Stimulated activated CD4-positive, alpha-beta T cell treated with anti-CD3 and anti-CD28 coated beads, Interleukin-2, amount 100 ng/mL, for 4 hours (primary cell): ENCODE data around the gene OTOP2.
"Not testable (repeated sequence)": the region's sequence is repeated elsewhere in the genome, so short reads cannot be mapped to it uniquely, and the experiment has no call there.

Experiments
- DNase-seq: peaks from one replicate; pipeline ENCODE4 v3.0.0-alpha.2; 2020; ENCODE audit warnings: low read depth

OTOP2 gene

GRCh38 chr17:74951680-74952421, 27.8 kb downstream of the OTOP2 start:
- DNase-seq = no peak

DNA sequence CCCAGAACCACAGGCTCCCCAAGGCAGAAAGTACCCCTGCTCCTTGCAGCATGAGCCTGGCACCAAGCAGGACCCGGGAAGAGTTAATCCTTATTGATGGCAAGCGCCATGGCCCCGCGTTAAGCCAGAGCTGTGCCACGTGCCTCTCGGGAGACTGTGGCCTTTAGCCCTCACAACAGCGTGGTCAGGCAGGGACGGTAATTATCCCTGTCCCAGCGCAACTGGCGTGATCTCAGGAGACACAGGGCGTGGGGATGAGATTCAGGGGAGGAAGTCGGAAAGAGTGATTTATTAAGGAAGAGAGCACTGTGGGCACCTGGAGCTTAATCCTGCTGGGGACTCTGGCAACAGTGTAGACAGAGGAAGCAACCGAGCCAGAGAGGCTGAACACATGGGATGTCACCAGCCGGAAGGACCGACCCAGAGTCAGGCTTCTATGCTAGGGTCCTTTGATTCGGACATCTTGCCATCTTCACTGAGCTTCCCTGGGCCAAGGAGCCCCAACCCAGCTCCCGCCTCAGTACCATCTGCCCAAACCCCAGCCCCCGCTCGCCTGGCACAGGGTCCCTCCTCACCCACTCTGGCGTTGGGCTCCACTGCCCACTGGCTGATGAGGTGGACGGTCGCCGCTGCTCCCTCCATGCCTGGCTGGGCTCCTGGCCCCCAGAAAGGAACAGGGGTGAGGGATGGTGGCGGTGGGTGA, 28.5 kb downstream of the OTOP2 start:
- DNase-seq = no peak

- DNase-seq = no peak
Measured at GRCh38 chr17:74953134-74953687, 29.1 kb downstream of the OTOP2 start.

DNA sequence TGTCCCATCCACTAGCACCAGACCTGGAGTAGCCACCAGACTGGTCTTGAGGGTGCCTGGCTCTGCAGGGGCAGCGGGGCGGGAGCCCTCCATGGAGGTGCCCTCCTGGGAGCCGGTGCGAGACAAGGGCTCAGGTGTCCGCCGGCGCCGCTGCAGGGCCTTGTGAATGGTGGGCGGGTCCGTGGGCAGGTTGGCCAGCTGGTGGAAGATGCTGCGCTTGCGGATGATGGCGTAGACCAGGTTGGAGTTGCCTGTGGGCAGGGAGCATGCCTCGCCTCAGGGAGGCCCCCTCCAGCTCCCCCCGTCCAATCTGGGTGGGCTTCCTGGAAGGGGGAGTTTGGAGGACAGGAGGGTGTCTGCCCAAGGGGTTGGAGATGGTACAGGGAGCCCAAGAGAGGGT, 30.0 kb downstream of the OTOP2 start:
- DNase-seq = no peak

DNA sequence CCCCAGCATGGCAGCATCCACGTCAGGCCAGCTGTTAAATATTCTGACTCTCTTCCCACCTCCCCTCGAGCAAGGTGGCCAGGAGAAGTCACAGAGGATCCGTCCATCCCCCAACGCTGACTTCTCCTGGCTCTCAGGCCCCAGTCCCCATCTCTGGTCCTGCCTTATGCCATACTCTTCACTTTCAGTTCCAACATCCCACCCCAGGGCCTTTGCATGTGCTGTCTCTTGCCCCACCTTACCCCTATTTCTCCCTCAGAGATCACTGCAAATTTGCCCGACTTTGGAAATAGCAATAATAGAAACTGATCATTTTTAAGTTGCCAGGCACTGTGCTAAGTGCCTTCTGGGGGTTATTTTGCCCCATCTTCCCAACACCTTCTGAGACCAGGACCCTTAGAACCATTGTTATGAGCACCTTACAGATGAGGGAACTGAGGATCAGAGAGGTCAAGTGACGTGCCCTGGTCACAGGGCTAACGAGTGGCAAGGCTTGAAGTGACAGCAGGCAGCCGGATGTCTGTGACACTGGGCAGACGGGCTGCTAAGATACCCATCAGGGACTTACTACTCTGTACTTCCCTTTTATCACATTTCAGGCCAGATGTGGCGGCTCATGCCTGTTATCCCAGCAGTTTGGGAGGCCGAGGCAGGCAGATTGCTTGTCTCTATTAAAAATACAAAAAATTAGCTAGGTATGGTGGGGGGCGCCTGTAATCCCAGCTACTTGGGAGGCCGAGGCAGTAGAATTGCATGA, 30.8 kb downstream of the OTOP2 start:
- no peak for DNase-seq

DNA sequence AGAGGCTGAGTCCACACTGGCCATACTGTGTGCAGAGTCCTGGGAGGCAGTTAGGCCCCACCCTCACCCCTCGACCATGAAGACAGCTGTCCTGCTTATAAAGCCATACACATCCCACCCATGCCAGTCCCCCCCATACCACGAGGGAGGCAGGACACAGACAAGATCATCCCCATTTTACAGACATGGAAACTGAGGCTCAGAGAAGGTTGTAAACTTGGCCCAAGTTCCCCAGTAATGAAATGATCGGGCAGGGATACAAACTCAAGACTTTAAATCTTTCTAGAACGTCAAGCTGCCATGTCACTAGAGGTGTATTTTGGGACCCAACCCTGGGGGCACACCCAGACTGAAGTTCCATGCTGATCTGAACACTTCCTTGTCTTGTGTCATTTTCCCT, 32.0 kb downstream of the OTOP2 start:
- DNase-seq = no peak

DNA sequence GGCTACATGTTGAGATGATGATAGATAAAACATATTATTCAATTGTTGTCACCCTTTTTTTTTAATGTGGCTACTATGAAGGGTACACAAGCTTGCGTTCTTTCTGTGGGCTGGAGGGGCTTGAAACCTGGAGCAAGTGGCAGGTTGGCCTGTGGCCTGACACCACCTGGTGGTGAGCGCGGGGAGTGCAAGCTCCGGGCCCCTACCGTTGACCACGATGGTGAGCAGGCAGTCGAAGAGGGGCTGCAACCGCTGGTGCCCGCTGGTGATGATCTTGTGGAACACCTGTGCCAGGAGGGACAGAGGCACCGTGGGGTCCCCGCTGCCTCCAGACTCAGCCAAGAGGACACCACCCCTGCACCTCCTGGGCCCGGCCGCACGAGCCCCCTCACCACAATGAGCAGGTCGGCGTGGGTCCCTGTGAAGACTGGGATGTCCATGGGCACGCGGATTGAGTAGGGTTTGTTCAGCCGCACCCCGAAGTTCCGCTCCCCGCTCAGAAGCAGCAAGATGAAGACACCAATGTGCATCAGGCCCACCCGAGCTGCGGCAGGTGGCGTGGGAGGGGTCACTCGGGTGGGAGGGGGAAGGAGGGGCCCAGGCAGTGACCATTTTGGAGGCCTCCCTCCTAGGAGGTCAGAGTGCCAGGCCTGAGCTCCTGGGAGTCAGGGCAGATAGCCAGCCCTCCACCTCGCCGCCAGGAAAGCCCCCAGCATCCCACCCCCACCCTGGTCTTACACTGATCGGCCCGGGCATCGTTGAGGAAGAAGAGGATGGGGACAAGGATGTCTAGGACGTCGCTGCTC, 34.1 kb downstream of the OTOP2 start:
- peak; percentile 63 for DNase-seq

GRCh38 chr17:74959826-74960515, 35.9 kb downstream of the OTOP2 start:
- DNase-seq = no peak

- peak; percentile 33 for DNase-seq
Measured at GRCh38 chr17:74960570-74961342, 36.7 kb downstream of the OTOP2 start.

- DNase-seq = peak; percentile 74
Measured at GRCh38 chr17:74961657-74962350, 37.7 kb downstream of the OTOP2 start.

DNA sequence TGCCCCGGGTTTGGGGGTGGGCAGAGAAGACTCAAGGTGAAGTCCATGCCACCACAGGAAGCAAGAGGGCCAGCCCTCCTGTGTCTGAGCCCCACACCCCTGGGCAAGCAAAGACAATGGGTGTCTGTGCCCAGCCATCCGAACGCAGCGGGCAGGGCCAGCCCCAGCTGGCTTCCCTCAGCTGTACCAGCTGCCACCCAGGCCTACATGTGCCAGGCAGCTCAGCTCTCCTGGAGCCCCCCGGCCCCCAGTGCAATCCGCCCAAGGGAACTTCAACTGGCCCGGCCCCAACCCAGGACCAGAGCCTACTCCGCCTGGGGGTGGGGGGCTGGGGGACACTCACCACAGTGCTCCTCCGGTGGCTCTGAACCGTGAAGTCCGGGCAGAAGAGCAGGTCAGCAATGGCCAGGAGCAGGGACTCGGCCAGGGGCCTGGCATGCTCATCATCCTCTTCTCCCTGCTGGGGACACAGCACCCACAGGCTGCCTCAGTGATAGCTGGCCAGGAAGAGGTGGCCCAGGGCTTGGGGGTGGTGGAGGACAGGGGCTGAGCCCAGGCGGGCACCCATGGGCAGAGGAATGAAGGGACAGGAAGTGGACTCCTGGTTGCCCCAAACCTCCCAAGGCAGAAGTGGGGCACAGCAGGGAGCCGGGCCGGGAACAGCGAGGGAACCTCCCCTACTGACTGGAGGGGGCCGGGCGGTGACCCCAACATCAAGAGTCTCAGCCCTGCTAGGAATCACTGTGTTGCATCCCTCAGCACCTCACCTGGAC, 38.7 kb downstream of the OTOP2 start:
- DNase-seq = no peak

DNA sequence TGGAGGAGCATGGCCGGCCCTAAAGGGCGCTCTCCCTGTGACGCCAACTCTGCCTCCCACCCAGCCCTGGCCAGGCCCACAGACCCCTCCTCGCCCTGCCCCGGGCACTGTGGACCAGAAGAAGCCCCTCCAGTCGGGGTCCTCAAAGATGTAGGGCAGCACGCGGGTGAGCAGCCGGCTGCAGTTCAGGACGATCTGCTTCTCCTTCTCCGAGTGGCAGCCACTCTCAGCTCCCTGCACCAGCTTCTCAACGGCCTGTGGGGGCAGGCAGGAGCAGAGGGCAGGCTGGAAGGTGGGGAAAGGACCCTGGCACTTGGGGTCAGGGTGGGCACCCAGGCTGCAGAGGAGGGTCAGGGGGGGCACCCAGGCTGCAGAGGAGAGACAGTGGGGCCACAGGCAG, 39.6 kb downstream of the OTOP2 start:
- no peak for DNase-seq

GRCh38 chr17:74964246-74964761, 40.2 kb downstream of the OTOP2 start:
- DNase-seq = no peak

GRCh38 chr17:74964988-74965622, 41.0 kb downstream of the OTOP2 start:
- DNase-seq = no peak

GRCh38 chr17:74968361-74968780, 44.3 kb downstream of the OTOP2 start:
- DNase-seq = no peak

GRCh38 chr17:74969501-74969900, 45.4 kb downstream of the OTOP2 start:
- DNase-seq = not testable (repeated sequence)

DNA sequence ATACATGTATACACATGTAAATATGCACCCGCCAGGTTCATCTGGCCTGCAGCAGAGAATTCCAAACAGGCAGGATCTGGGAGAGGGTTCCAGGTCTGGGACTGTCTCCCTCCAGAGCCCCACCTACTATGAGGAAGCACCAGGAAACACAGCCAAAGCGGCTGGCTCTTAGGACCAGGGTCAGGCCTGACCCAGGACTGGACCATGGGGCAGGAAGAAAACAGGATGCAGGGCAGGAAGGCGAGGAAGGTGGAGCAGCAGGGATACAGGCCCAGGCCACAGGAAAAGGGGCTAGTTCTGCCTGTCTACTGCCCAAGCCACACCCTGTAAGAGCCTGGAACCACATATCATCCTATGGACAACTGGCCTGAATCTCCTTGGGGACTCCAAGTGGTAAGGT, 46.3 kb downstream of the OTOP2 start:
- no peak for DNase-seq
